ENCODE measurements around the gene TANC2.

Gene TANC2

DNA sequence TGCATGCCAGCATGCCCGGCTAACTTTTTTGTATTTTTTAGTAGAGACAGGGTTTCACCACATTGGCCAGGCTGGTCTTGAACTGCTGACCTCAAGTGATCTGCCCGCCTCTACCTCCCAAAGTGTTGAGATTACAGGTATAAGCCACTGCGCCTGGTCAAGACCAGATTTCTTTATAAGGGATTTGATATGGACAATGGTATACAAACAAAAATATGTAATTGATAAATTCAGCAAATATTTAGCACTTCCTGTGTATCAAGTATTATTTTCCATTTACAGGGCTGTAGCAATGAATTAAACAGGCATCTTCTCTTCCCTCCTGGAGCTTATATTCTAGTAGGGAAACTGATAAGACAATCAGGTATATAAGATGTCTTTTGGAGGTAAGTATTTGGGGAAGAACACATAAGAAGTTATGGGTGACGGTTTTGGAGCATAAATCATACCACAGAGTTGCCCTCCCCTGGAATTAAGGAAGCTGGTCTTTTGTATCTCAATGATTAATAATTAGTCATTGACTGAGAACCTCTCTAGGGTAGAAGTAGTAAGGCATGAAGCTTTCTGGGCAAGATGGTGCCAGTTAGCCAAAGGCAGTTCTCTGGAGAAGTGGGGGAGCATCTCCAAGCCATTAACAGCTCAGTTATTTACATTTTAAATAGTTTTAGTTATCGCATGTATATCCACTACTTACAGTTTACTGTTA lies 35.8 kb downstream of the TANC2 start:
- TF ChIP-seq, protein P1, sequence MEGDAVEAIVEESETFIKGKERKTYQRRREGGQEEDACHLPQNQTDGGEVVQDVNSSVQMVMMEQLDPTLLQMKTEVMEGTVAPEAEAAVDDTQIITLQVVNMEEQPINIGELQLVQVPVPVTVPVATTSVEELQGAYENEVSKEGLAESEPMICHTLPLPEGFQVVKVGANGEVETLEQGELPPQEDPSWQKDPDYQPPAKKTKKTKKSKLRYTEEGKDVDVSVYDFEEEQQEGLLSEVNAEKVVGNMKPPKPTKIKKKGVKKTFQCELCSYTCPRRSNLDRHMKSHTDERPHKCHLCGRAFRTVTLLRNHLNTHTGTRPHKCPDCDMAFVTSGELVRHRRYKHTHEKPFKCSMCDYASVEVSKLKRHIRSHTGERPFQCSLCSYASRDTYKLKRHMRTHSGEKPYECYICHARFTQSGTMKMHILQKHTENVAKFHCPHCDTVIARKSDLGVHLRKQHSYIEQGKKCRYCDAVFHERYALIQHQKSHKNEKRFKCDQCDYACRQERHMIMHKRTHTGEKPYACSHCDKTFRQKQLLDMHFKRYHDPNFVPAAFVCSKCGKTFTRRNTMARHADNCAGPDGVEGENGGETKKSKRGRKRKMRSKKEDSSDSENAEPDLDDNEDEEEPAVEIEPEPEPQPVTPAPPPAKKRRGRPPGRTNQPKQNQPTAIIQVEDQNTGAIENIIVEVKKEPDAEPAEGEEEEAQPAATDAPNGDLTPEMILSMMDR (IDR thresholded peaks at IDR 0.05; ENCODE audit: insufficient read depth, low read length, missing control alignments): no peak
- no peak for DNase-seq (ENCODE audit: low read depth, low spot score)
- CTCF ChIA-PET: no interaction called here
- POLR2A ChIA-PET: no interaction called here
- no peak overlapping the region for H3K4me3 ChIP-seq (ENCODE audit: low read depth, low read length)

- no peak for DNase-seq (ENCODE audit: low read depth, low spot score)
- POLR2A ChIA-PET: no interaction called here
- CTCF ChIA-PET: interaction anchor here (1.0 to 1.1 kb wide), 2 partner anchors 9 to 12 kb away, joined by 3 read pairs; no protein-coding TSS in a partner anchor
- TF ChIP-seq, protein P1 (IDR thresholded peaks at IDR 0.05; ENCODE audit: insufficient read depth, low read length, missing control alignments): no peak
- H3K4me3 ChIP-seq (ENCODE audit: low read depth, low read length): no peak overlapping the region
Observed at GRCh38 chr17:63002625-63003024, 36.6 kb downstream of the TANC2 start.

DNA sequence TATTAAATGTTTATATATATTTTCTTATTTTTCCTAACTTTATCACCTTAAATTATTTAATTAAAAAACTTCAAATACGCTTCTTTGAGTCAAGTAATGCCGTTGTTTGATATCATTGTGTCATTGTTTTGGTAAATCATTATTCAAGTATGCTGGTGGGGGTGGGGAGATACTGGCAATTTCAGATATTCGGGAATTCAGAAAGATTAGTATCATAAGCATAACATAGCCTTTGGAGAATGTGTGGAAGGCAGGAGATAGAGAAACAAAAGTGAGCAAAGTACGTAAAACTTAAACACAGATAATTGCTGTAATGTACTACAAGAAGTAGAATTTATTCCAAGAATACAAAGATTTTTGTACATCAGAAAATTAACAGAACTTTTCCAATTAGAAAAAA lies 49.8 kb downstream of the TANC2 start:
- TF ChIP-seq, protein P1 (IDR thresholded peaks at IDR 0.05; ENCODE audit: insufficient read depth, low read length, missing control alignments): no peak
- ChIA-PET CTCF (interaction anchor here (1.4 kb wide), 1 partner anchor 20 kb away, joined by 4 read pairs; no protein-coding TSS in a partner anchor), POLR2A (no interaction called here)

More for the DNA sequence above, 49.8 kb downstream of the TANC2 start:
- DNase-seq (ENCODE audit: low read depth, low spot score): no peak
- H3K4me3 ChIP-seq (ENCODE audit: low read depth, low read length): no peak overlapping the region
